ENCODE measurements around the gene LIF. TPM values are rescaled to one million over a fixed set of nuclear protein-coding genes. Genes with fewer than 3 reads are reported as not detected.
"Not testable (repeated sequence)": the region's sequence is repeated elsewhere in the genome, so short reads cannot be mapped to it uniquely, and the experiment has no call there.

The LIF gene
- total RNA-seq, 1 experiment from 2014 or later, result 36.5 TPM

DNA sequence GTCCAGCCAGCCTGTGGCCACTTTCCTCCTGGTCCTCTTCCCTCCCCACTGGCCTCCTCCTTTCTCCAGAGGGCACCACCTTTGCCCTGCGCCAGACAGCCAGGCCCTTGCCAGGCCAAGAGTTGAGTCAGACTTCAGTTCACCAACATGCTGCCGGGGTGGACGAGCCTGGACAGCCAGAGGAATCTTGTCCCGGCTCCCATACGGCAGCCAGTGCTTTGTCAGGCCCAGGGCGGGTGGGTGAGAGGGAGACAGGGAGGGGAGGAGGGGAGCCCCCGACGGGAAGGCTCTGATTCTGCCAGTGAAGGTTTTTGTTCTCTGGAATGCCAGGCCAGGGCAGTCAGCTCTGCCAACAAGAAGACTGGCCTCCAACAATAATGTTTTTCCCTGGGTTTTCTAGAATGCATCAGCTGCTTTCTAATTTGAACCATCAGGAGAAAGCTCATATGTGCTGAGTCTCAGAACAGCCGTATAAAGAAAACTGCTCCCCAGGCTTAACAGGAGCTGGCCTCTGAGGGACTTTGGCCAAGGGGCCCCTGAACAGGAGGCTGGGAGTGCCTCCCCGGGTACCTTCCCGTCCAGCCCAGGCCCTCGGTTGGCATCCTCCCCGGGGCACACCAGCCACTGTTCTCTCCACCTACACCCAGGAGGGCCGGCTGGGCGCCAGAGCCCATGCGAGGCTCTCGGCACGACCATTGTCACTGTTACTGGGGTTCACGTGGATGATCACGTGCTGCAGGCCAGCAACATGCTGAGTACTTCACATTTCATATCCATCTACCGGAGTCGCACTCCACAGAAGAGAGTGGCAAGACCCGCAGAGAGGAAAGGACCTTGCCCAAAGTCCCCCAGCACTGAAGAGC, 28.6 kb downstream of the LIF start:
- DNase-seq (ENCODE audit: low spot score), result peak; percentile 66
- in situ Hi-C loops (cut with HindIII; ENCODE audit: low sequenced_read_pairs), result no loop called here

DNA sequence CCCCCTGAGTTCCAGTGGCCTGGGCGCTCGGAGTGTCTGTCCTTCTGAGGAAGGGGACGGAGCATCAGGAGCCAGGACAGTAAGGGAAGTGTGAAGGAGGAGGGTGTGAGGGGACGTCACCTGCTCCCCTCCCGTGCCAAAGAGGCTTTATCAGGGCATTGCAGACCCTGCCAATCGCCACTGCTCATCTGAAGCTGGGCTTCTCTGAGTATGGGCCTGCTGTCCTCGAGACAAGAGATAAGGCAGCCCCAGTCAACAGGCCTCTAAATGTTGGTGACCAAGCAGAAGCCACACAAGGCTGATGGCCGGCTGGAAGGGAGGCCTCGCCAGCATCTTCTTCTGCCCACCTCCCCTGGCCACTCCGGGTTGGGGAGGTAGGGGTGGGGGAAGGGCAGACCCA, 29.8 kb downstream of the LIF start:
- in situ Hi-C loops (cut with HindIII; ENCODE audit: low sequenced_read_pairs), result no loop called here

DNA sequence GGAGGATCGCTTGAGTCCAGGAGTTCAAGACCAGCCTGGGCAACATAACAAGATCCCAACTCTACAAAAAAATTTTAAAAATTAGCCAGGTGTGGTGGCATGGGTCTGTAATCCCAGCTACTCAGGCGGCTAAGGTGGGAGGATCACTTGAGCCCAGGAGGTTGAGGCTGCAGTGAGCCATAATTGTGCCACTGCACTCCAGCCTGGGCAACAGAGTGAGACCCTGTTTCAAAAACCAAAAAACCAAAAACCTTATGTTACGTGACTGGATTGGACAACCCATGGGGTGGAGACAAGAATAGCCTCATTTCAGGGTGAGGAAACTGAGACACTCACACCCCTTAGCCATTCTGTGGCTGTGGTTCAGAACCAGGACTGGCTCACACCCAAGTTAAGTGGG, 30.3 kb downstream of the LIF start:
- in situ Hi-C loops (cut with HindIII; ENCODE audit: low sequenced_read_pairs); DNase-seq (ENCODE audit: low spot score): not testable (repeated sequence)

More for the DNA sequence above, 29.8 kb downstream of the LIF start:
- DNase-seq (ENCODE audit: low spot score), result no peak

DNA sequence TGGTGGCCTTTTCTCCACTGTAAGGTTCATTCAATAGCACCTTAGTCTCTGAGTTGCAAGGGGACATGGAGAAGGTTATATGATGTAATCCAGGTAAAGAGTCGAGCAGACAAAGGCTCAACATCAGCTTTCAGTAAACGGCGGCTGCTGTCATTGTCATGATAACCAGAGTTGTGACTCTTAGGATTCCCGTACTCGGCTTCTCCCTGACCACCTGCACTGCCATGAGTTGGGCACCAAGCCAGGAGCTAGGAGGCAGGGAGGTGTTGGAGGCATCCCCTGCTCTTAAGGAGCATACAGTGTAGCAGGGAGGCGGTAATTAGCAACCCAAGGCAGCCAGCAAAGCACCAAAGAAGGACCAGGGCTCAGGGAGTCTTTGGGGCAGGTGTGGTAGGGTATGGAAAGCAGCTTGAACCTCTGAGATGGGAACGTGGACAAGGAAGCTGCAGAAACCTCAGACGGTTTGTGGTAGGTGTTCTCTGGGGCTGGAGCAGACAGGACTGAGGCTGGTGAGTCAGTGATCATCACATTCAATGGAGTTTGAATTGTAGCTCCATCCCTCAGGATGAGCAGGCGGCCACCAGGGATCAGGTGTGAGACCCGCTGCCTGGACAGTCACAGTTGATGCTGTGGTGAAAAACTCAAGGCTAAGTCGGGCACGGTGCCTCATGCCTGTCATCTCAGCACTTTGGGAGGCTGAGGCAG, 31.7 kb downstream of the LIF start:
- in situ Hi-C loops (cut with HindIII; ENCODE audit: low sequenced_read_pairs), result no loop called here
- no peak for DNase-seq (ENCODE audit: low spot score)

DNA sequence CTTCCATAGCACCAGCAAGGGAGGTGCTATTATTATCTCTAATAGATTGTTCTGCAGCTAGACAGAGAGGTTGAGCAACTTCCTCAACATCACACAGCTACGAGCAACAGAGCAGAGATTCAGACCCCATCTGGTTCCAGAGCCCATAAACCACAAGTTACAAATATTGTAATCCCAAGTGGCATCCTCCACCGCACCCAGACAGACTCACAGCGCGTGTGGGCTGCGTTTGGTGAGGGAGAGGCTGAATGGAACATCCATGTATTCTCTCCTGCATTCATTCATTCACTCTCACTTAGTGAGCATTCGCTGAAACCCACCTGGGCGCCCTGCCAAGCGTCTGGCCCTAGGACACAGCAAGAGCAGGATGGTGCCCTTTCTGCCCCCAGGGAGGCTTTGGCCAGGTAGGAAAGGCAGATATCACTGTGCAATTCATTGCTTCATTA, 33.5 kb downstream of the LIF start:
- no peak for DNase-seq (ENCODE audit: low spot score)
- in situ Hi-C loops (cut with HindIII; ENCODE audit: low sequenced_read_pairs), result no loop called here

DNA sequence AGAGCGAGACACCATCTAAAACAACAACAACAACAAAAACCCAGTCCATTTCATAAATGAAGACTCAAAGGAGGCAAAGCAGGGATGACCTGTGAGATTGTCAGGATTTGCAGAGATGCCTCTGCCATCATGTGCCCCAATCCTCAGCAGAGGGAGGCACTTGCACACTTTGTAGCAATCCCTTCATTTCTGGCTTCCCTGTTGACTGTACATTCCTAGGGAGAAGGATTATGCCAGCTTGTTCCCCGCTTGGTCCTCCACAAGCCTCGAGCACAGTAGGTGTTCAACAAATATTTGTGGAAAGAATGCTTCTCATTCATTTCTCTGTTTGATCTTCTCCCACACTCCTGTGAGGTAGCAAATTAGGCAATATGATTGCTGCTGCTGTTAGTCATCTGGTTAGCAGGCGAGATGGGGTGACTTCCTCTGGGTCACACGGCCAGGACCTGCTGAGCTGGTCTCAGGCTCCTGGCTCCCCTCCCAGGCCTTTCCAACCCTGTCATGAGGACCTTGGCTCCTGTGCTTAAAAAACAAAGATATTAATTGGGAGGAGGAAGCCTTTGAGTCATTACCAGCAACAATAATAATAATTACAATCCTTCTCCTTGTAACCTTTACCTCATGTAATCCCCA, 34.1 kb downstream of the LIF start:
- DNase-seq (ENCODE audit: low spot score), result peak; percentile 71
- in situ Hi-C loops (cut with HindIII; ENCODE audit: low sequenced_read_pairs), result no loop called here

DNA sequence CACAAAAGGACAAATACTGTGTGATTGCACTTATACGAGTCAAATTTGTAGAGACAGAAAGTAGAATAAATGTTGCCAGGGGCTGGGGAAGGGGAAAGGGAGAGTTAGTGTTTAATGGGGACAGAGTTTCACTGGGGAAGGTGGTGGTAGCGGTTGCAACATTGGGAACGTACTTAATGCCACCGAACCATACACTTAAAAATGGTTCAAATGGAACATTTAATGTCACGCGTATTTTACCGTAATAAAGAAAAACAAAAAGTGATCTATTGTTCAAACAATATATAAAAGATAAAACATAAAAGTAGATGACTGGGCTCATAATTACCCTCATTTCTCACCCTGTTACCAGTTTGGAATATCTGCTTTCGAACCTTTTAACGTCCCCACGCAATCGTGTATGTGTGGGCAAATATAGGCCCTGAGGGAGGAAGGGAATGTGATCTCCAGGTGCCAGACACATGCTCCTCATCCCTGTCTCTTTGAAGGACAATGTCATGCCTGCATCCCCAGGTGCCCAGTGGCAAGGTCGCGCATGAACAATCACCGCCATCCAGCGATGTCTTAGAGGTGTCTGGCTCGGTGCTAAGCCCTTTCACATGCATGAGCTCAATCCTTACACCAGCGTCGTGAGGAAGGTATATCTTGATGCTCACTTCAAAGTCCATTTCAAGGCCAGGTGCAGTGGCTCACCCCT, 35.3 kb downstream of the LIF start:
- in situ Hi-C loops (cut with HindIII; ENCODE audit: low sequenced_read_pairs), result no loop called here
- DNase-seq (ENCODE audit: low spot score), result no peak

DNA sequence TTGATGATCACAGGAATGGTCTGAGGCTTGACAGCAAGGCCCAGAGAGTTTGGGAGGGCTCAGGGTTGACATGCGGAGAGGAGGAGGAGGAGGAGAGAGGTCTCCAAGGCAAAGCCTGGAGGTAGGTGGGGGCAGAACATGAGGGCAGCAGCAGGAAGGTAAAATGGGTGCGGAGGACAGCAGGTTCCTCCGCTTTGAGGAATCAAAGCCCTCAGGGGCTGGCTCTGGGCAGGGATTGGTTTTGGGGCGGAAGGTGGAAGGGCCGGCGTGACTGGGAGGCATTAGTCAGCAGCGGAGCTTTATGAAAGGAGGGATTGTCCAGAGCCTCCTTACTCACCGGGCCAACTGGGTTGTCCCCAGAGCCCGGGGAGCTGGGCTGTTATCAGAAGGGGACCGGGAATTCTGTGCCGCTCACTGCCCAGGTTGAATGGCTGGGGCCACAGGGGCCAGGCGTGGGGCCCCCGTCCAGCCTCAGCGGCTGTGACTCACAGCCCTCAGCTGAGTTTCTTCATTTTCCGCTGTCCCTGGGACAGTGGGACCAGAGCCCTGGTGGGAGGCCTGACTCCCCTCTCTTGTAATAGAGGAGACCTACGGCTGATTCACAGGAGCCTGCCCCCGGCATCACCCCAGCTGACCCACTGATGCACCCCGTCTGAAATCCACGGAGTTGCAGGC, 36.2 kb downstream of the LIF start:
- in situ Hi-C loops (cut with HindIII; ENCODE audit: low sequenced_read_pairs), result no loop called here
- no peak for DNase-seq (ENCODE audit: low spot score)

DNA sequence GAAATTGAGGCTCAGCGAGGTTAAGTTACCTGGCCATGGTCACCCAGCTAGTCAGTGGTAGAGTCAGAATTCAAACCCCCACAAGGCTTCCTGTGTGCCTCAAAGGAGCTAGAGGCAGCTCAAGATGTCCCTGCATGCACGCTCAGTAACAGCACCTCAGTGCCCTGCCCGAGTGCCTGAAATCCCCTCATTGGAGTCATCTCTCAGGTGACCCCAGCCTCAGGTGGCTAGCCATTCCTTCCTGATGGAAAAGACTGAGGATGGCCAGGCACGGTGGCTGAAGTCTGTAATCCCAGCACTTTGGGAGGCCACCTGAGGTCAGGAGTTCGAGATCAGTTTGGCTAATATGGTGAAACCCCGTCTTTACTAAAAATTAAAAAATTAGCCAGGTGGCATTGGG, 36.9 kb downstream of the LIF start:
- in situ Hi-C loops (cut with HindIII; ENCODE audit: low sequenced_read_pairs), result no loop called here
- no peak for DNase-seq (ENCODE audit: low spot score)

DNA sequence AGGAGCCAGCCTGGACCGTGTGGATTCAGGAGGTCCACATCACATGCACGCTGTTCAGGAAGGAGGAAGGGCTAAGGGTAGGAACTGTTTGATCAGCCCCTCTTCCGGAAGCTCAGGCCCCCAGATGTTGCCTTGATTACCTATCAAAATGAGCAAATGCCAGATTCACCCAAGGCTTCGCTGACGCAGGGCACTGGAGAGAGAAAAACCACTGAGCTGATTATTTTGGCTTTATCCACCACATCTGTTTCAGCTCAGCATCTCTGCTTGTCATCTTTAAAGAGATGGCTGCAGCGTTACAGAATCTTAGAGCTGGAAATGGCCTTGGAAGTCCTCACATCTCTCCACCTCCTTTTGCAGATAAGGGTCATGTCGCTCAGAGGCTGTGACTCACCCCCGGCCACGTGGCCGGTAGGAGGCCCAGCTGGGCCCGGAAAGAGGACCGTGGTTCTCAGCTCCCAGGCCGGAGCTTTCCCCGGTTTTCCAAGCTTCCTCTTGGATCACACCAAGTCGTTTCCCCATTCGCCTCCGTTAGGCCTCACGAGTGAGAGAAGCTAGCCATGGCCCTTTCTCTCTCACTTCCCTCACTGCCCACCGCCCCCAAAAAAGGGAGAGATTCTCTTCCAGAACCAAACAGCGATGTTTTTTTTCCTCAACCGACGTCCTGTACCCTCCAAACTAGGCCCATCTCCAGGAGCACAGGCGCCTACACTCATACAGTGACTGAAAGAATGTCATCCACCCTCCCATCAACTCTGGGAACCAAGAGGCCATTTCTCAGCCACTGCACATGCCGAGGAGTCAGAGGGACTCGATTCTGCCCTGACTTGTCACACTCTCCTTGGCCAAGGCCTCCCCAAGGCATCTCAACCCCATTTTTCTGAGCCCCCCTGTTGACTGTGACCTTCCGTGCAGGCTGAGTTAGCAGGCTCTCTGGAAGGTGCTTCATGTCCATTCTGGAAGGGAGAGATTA, 37.6 kb downstream of the LIF start:
- in situ Hi-C loops (cut with HindIII; ENCODE audit: low sequenced_read_pairs), result no loop called here
- DNase-seq (ENCODE audit: low spot score), result no peak

DNA sequence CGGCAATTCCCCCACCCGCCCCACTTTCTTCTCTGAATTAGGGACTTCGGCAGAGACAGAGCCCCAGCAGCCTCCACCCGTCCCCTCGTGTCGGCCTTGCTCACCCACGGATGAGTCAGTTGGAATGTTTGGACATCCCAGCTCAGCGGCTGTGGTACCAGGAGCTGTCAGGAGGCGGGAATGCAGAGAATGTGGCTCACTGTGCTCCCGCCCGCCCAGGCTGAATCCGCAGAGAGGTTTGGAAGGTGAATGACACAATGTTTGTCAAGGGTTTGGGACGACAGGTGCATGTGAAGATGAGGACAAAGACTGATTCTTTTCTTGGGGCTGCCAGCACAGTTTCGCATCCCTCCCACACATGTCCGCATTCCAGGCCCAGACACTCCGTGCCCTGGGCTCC, 39.6 kb downstream of the LIF start:
- in situ Hi-C loops (cut with HindIII; ENCODE audit: low sequenced_read_pairs), result no loop called here
- DNase-seq (ENCODE audit: low spot score), result no peak

DNA sequence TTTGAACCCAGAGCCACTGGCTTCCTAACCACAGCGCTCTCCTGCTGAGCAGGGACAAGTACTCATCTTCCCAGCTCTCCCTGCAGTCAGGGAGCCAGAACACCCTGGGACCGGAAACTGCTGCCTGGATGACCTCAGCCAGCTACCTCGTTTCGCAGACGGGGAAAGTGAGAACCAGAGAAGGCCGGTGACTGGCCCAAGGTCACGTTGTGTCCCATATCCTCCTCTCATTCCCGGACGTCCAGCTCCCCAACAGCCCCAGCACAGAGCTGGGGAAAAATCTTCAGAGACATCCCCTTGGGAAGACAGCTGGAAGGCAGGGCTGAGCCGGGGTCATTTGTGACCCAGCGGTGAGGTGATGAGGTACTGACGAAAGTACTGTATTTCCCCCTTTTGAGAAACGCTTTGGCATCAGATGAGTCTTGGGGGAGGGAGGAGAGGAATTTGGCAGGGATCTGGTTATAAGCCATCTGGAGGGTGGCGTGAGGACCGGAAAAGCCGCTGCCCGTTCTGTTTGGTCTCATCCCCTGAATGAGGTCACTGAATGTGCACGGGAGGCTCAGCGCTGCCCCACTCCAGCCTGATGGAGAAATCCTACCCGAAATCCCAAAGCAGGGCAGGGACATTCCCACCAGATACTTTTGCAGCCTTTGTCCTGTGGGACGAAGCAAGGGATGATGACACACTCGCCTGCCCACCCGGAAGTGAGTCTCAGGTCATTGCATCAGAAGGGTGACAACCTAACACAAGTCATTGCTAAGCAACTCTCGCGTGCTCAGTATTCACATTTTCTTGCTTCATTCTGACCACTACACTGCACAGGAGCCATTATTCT, 41.1 kb downstream of the LIF start:
- in situ Hi-C loops (cut with HindIII; ENCODE audit: low sequenced_read_pairs), result no loop called here
- peak; percentile 89 for DNase-seq (ENCODE audit: low spot score)

DNA sequence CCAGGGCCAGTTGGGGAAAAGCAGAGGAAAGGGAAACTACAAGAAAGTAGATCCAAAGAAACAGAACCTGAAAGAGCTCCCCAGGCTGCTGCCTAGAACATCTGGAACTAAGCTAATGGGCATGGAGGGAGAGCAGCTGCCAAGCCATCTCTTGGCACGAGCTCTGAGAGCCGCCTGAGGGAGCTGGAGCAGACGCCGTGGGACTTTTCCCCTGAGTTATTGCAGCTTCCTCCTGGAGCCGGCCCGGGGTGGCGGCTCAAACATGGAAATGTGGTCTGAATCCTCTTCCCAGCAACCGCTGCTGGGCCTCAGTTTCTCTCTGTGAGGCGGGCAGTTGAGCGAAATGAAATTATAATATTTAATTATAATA, 41.8 kb downstream of the LIF start:
- in situ Hi-C loops (cut with HindIII; ENCODE audit: low sequenced_read_pairs), result no loop called here
- no peak for DNase-seq (ENCODE audit: low spot score)

DNA sequence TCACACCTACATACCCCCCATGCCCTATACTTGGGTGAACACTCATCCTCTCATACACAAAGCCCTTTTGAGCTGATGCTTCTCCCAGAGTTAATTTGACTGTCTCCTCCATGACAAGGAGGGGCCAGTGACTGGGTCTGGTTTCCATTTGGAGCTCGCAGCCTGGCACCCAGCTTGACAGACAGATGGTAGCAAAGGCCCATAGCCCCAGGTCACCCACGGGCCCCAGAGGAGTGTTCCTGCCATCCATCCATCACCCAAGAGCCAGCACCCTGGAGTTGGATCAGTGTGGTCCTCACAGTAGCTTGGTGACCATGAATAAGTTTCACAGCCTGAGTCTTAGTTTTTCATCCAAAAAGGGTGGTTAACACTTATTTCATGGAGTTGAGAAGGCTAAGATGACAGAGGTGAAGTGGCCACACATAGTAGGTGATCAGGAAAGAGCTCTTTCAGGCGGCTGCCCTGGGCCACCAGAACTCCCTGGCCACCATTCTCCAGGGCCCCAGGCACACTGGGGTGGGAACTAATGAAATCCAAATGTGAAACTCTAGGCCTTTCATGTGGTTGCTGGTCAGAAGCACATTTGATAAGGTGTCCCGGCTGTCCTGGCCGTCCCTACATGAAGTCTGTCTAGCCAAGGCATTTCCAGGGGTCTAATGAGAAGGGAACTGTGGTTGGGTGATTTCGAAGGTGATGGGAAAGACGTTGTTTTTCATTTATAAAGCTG, 42.4 kb downstream of the LIF start:
- no peak for DNase-seq (ENCODE audit: low spot score)
- in situ Hi-C loops (cut with HindIII; ENCODE audit: low sequenced_read_pairs), result no loop called here

DNA sequence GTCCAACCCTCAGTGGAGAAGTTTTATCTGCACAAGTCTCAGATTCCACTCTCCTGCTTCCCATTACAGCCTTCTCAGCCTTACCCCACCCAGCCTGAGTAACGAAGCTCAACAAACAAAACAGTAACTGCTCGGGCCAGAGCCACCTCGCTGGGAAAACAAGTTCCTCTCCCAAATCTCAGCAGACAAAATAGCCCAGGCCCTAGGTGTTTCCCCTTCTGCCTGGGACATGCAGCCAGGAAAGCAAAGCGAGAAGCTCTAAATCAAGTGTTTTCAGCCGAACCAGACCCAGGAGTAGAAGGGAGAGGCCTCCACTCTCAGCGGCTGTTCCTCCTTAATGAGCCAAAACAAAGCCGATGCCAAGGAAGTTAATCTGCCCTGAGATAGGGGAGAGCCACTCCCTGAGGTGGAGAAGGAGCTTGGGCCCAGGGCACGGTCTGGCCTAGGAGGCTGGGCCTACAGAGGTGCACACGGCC, 44.0 kb downstream of the LIF start:
- in situ Hi-C loops (cut with HindIII; ENCODE audit: low sequenced_read_pairs), result no loop called here

DNA sequence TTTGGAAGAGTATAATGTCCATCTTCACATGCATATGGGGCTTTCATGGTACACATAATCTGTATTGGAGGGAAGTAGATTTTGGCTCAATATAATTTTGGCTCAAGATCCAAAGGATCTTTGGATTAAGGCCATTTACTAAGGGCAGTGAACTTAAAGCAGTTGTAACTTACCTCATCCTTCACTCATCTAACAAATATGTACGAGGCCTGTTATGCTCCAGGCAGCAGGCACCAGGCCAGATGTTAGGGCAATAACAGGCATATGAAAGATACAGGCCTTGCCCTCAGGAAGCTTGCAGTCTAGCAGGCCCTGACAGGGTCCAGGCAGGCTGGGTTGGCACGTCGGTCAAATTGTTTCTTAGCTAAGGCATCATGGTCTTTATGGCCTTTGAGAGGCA, 44.6 kb downstream of the LIF start:
- DNase-seq (ENCODE audit: low spot score), result no peak
- in situ Hi-C loops (cut with HindIII; ENCODE audit: low sequenced_read_pairs), result no loop called here

More for the DNA sequence above, 44.0 kb downstream of the LIF start:
- peak; percentile 53 for DNase-seq (ENCODE audit: low spot score)
